Upper lobe of left lung (tissue), 6 donors: ENCODE measurements around the gene RNMT. TPM values are rescaled to one million over a fixed set of nuclear protein-coding genes. Genes with fewer than 3 reads are reported as not detected.

Source experiments
- ATAC-seq, 2 donors: fragments of 200-7000 bp; cut with Tn5 transposase; one replicate each; pipeline ENCODE4 v1.9.1; 2022; ENCODE audit warnings: mild to moderate bottlenecking in 2 of 2, moderate library complexity in 2 of 2; ENCODE audit not compliant: low FRiP score in 2 of 2
- DNase-seq, 2 donors: peaks; one replicate each; pipeline ENCODE4 v3.0.0-alpha.2; 2019 to 2020
- H3K27ac ChIP-seq, 4 donors: fragments of 200-600 bp; sonication (generic); one replicate each; pipeline ENCODE4 v1.5.1; 2016 to 2019
- H3K27me3 ChIP-seq, 4 donors: fragments of 200-600 bp; sonication (generic); one replicate each; pipeline ENCODE4 v1.5.1; 2017 to 2019
- H3K36me3 ChIP-seq, 4 donors: fragments of 200-600 bp; sonication (generic); one replicate each; pipeline ENCODE4 v1.5.1; 2016 to 2019
- H3K4me1 ChIP-seq, 4 donors: fragments of 200-600 bp; sonication (generic); one replicate each; pipeline ENCODE4 v1.5.1; 2018 to 2019
- H3K4me3 ChIP-seq, 4 donors: fragments of 200-600 bp; sonication (generic); one replicate each; pipeline ENCODE4 v1.5.1; 2017 to 2019; ENCODE audit warnings: mild to moderate bottlenecking in 2 of 4, moderate library complexity in 1 of 4
- H3K9me3 ChIP-seq, 4 donors: fragments of 200-600 bp; sonication (generic); one replicate each; pipeline ENCODE4 v1.5.1; 2018 to 2019
- EP300 ChIP-seq, 4 donors: sonication (generic); formaldehyde crosslinking; IDR thresholded peaks; one replicate each; pipeline ENCODE4 v1.5.1; 2017; ENCODE audit warnings: antibody characterized with exemption in 4 of 4, control low read depth in 2 of 4
- POLR2A ChIP-seq, 4 donors: fragments of 450-650 bp; IDR thresholded peaks; one replicate each; pipeline ENCODE4 v1.5.1; 2016 to 2017; ENCODE audit warnings: antibody characterized with exemption in 4 of 4, mild to moderate bottlenecking in 2 of 4
- POLR2AphosphoS5 ChIP-seq, 2 donors: sonication (generic); formaldehyde crosslinking; IDR thresholded peaks; one replicate each; pipeline ENCODE4 v1.5.1; 2017; ENCODE audit warnings: antibody characterized with exemption in 2 of 2
- WGBS, 2 donors: methylation state at CpG; one replicate each; pipeline ENCODE4 v1.1.5; 2017 to 2018; 5-methylcytosine and 5-hydroxymethylcytosine counted together
- total RNA-seq, 6 donors: library from RNA; depleted of rRNA in 4 of 6; stranded (reverse); fragments of >200 nt in 4 of 6; gene quantifications; one replicate each; pipeline versions ENCODE4 v1.1.0 to v1.2.1, GENCODE V29; 2016 to 2021
- TF ChIP-seq, protein P1 (sequence below), 6 experiments: fragments of 450-650 bp in 4 of 6; fragments of 200-600 bp in 2 of 6; sonication (generic) in 2 of 6; IDR thresholded peaks; one replicate each; pipeline ENCODE4 v1.5.1; 2016 to 2019; ENCODE audit warnings: antibody characterized with exemption in 6 of 6
- donor health status: DM: no; HTN: no; CAD: no; lungs with moderate emphysema.
- donor health status: DM: no; HTN: yes; CAD: no; lungs with severe emphysema.

The RNMT gene
- total RNA-seq, 6 donors from 2014 or later = 15.4 to 29.4 (median 23.5) TPM

DNA sequence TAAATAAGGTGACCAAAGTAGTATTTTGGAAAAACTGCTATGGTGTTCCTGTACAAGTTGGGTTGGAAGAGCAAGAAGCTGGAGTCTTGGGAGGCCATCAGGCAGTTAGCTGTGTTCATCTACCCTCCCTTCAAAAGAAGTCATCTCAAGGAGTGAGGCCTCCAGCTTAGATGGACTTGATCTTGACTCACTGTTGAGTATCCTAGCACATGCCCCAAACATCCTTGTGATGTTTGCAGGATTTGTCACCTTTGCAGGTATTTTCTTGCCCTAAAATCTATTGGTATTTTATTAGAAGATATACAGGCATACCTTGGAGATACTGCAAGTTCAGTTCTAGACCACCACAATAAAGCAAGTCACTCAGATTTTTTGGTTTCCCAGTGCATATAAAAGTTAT, 30.2 kb downstream of the RNMT start:
- ATAC-seq = no peak

GRCh38 chr18:13758622-13759021, 32.1 kb downstream of the RNMT start:
- Histone ChIP-seq H3K27ac (no peak overlapping the region), H3K4me1 (no peaks in the 10 kb centered on the region), H3K9me3 (no peaks in the 10 kb centered on the region), H3K27me3 (no peaks in the 10 kb centered on the region), H3K36me3 (peaks cover 9 to 54% (median 34%) of the 10 kb centered on the region in 4 donors), H3K4me3 (no peak overlapping the region)
- TF ChIP-seq EP300 (IDR thresholded peaks at IDR 0.05) (no peak), POLR2AphosphoS5 (IDR thresholded peaks at IDR 0.05) (no peak), POLR2A (IDR thresholded peaks at IDR 0.05) (no peak)
- TF ChIP-seq, protein P1, sequence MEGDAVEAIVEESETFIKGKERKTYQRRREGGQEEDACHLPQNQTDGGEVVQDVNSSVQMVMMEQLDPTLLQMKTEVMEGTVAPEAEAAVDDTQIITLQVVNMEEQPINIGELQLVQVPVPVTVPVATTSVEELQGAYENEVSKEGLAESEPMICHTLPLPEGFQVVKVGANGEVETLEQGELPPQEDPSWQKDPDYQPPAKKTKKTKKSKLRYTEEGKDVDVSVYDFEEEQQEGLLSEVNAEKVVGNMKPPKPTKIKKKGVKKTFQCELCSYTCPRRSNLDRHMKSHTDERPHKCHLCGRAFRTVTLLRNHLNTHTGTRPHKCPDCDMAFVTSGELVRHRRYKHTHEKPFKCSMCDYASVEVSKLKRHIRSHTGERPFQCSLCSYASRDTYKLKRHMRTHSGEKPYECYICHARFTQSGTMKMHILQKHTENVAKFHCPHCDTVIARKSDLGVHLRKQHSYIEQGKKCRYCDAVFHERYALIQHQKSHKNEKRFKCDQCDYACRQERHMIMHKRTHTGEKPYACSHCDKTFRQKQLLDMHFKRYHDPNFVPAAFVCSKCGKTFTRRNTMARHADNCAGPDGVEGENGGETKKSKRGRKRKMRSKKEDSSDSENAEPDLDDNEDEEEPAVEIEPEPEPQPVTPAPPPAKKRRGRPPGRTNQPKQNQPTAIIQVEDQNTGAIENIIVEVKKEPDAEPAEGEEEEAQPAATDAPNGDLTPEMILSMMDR (IDR thresholded peaks at IDR 0.05) = no peak
- ATAC-seq (no peak), DNase-seq (no peak)
- WGBS, 2 donors = 76 to 84% methylated on average over 1 of the region's 1 CpG

More for the DNA sequence above, 30.2 kb downstream of the RNMT start:
- no peaks in the 10 kb centered on the region for H3K4me1 ChIP-seq
- H3K4me3 ChIP-seq = no peak overlapping the region
- H3K9me3 ChIP-seq = no peaks in the 10 kb centered on the region
- no peak overlapping the region for H3K27ac ChIP-seq
- no peak for TF ChIP-seq EP300 (IDR thresholded peaks at IDR 0.05)
- TF ChIP-seq, protein P1 (IDR thresholded peaks at IDR 0.05) = no peak
- TF ChIP-seq POLR2AphosphoS5 (IDR thresholded peaks at IDR 0.05) = no peak
- TF ChIP-seq POLR2A (IDR thresholded peaks at IDR 0.05) = no peak
- DNase-seq = no peak
- H3K27me3 ChIP-seq = no peaks in the 10 kb centered on the region
- H3K36me3 ChIP-seq = peaks cover 12 to 68% (median 43%) of the 10 kb centered on the region in 4 donors

DNA sequence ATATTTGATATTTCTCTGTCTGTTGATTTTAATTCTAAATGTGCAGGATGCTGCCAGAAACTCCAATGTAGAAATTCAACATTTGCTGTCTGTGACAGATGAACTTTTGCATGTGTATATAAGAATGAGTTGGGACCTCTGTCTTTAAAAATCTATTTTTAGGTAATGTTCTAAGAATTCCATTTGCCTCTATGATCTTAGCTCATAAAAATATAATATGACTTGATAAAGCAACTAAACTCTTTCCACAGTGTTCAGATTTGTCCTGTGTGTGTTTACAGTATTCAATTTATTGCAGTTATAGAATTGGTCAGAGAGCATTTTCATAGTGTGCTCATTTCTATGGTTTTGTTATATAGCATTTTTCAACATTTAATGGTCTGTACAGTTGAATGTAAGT, 33.6 kb downstream of the RNMT start:
- Histone ChIP-seq H3K4me3 (no peak overlapping the region), H3K27me3 (no peaks in the 10 kb centered on the region), H3K4me1 (no peaks in the 10 kb centered on the region), H3K36me3 (peaks cover 2 to 40% (median 23%) of the 10 kb centered on the region in 4 donors), H3K27ac (no peak overlapping the region), H3K9me3 (no peaks in the 10 kb centered on the region)
- TF ChIP-seq, protein P1 (IDR thresholded peaks at IDR 0.05) = no peak
- no peak for TF ChIP-seq POLR2A (IDR thresholded peaks at IDR 0.05)
- no peak for TF ChIP-seq EP300 (IDR thresholded peaks at IDR 0.05)
- no peak for TF ChIP-seq POLR2AphosphoS5 (IDR thresholded peaks at IDR 0.05)
- no peak for ATAC-seq
- DNase-seq = no peak

GRCh38 chr18:13762690-13763439, 36.4 kb downstream of the RNMT start:
- peak; percentile 16 to 78 for ATAC-seq
- DNase-seq = no peak

More at GRCh38 chr18:13762690-13763439, 36.4 kb downstream of the RNMT start:
- Histone ChIP-seq H3K9me3 (peaks cover 0 to 10% (median 5%) of the 10 kb centered on the region in 4 donors), H3K4me3 (no peak overlapping the region), H3K4me1 (no peaks in the 10 kb centered on the region), H3K36me3 (peaks cover 0 to 13% (median 7%) of the 10 kb centered on the region in 4 donors), H3K27me3 (no peaks in the 10 kb centered on the region), H3K27ac (no peak overlapping the region)
- TF ChIP-seq POLR2AphosphoS5 (IDR thresholded peaks at IDR 0.05) (no peak), EP300 (IDR thresholded peaks at IDR 0.05) (no peak), POLR2A (IDR thresholded peaks at IDR 0.05) (no peak)
- TF ChIP-seq, protein P1 (IDR thresholded peaks at IDR 0.05) = no peak
- 73 to 87% methylated on average over 3 of the region's 3 CpGs for WGBS, 2 donors
